GM11168 (cell line): ENCODE data around the gene RELA.

Source experiments
- in situ Hi-C: fragments of 300-500 bp; cut with MboI; formaldehyde crosslinking; loops from one replicate; pipeline ENCODE4 v1.12.0; 2022; ENCODE audit warnings: low sequenced_read_pairs; ENCODE audit not compliant: unreplicated experiment

The RELA gene

DNA sequence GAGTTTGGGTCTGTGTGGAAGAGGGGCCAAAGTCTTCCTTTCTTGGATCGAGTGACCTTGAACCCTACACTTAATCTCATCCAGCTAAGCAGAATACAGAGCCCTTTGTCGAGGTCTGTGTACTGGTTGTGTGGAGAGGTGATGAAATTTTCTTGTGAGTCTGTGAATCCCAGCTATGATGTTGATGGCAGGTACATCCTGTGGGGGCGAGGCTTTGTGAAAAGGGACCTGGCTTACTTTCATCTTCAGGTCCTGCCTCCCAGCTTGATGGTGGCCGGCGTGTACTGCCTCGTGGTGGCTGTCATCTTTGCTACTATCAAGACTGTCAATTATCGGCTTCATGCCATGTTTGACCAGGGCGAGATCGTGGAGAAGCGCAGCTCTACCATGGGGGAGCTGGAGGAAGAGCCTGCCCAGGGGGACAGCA is 46.1 kb downstream of the RELA start:
- in situ Hi-C loops: no loop called here

DNA sequence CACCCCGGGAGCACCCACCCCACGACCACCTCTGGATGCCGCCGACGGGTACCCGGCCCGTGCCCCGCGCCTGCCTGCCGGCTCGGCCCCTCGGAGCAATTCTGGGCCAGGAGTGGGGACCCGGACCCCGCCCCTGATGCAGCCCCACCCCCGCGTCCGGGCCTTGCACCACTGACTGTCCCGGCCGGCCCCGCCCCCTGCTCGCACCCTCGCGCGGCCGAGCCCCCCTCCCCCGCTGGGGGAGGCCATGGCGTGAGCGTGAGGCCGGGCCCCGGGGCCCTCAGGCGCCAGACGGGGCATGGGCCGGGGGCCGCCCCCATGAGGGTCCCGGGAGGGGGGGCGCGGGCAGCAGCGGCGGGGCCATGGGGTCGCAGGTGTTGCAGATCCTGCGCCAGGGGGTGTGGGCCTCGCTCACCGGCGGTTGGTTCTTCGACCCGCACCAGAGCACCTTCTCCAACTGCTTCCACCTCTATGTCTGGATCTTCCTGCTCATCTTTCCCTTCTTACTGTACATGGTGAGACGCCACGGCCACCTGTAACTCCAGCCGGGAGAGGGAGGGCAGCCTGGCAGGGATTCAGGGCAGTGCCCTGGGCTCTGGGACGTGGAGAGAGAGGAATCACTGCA is 46.7 kb downstream of the RELA start:
- in situ Hi-C loops: no loop called here

DNA sequence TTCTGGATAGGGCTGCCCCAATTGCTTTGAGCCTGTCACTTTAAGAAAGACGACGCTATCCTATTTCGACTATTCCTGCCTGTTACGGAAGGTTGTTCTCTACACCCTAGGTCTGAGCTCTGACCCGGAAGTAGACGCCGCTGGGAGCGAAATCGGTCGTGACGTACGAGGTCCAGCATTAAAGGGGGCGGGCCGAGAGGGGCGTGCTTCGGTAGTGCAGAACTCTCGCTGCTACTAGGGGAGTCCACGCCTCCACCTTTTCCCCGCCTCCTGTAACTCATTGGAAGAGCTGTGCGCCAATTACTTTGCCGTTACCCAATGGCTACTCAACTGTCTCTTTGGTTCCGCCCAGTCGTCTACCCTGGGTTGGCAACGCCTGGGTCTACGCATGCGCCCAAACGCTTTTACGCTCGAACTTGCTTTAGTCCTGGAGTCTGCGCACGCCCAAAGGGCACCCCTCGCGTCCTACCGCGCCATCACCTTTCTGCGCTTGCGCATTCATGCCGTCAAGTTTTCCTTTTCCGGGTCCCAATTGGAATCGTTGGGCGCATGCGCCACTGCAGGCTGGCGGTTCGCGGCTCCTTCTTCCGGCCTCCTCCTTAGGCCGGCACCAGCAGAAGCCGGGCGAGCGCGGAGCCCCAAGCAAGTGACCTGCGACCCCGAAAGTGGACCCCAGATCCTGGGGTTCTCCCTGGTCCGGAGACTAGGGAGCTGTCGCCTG is 47.3 kb downstream of the RELA start, which contains the start of gene PCNX3:
Gene PCNX3, plus strand, starts transcription at position 548 of the 721 bp plus-strand sequence. CDS start 536 bp downstream, outside the sequence.
- in situ Hi-C loops: no loop called here

DNA sequence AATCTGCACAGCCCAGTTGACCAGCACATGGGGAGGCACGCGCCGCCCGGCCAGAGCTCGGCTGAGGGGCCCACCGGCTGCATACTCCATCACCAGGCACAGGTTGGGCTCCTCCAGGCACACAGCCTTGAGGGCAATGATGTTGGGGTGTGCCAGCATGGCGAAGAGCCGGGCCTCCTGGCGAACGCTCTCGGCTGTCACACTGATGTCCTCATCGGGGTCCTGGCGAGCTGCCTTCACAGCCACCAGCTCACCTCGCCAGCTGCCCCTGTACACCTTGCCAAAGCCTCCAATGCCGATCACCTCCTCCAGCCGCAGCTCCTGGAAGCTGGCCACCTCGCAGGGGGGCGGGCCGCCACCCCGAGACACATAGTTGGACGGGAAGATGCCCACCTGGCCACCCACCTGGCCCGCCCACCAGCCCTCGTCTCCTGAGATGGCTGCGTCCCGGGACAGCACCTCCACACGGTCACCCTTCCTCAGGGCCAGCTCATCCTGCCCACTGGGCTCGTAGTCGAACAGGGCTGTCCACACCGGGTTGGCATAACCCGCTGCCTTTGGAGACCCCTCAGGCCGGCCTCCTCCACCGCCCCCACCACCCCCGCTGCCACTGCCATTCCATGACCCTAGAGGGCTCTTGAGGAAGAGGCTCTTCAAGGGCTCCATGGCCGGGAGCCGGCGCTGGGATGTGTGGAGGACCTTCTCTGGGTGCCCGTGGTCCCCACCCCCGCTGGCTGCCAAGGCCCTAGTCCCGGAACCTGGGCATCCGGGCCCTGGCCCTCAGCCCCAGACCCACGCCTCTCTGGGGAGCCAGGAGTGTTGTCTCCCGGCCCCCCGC is 49.4 kb downstream of the RELA start:
- in situ Hi-C loops: no loop called here

DNA sequence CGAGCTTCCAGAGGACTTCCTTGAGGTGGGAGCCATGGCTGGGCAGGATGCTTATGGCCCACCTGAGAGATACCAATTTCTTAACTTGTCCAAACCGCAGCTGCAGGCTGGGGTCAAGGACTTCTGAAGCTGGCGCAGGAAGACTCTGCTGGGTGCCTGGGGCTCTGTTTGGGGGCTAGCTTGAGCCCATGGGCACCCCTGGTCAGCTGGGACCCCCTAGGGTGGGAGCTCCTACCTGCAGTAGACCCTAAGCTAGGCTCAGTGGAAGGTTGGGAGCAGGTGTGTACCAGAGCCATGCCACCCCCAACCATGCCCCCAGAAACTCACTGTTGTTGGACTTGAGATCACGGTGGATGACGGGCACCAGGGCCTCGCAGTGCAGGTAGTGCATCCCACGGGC is 50.0 kb downstream of the RELA start:
- in situ Hi-C loops: no loop called here

DNA sequence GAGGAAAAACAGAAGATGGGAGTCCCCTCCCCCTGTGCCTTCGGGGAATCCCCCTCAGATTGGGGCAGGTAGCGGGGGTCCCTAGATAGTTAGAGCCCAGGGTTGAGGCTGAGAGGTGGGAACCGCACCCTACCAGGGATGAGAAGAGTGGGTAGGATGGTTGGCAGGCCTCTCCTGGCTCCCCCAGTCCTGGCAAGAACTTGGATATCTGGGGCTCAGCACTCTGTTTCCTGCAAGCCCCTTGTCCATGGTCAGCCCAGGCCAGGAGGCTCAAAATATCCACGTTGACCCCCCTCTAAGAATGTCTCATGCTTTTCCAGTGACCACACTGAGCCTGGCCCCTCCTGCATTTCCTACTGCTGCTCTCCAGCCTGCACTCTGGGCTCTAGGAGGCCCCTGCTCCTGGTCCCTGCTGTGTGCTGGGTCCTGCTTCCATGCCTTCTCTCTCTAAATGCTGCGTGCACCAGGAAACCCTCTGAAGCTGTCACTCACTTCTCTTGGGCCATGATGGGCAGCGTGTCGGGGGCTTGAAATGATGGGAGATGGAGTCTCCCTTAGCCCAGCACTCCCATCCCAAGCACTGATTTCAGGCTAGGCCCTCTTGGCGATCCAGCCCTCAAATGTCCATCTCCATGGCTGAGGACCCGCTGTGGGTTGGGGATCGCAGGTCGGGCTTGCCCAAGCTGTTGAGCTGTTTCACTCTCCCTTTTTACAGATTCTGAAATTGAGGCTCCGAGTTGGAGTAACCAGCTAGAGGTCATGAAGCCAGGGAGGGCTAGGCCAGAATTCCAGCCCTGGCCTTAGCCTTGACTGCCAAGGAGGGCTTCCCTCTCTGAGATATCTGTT is 50.7 kb downstream of the RELA start:
- in situ Hi-C loops: no loop called here

DNA sequence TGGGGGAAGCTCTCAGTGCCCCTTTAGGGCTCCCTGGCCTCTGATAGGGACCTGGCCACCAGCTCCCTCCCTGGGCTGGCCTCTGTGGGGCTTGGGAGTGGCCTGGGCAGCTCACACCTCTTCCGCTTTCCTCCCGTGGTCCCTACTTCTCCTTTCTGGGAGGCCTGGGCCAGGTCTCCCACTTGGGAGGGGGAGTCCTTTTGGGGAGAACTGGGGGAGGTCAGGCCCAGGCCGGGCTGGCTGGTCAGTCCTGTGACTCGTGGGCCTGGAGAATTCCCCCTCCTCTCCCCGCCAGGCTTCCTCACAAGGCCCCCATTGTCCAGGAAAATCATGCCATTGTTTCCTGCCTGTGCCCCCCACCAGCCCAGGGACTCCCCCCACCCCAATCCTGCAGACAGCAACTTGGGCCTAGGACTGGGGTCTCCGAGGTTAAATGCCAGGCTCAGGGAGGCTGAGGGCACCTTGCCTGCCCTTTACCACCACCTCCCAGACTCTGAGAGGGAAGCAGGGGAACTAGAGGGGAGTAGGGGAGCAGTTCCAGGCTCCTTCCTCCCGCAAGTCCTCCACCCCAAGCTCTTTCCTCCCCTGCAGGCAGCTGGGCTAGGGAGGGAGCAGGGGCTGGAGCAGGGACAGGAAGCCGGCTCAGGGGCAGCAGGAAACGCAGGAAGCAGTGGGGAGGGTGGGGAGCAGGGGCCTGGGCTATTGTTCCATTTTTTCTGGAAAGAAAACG is 51.5 kb downstream of the RELA start:
- in situ Hi-C loops: no loop called here

DNA sequence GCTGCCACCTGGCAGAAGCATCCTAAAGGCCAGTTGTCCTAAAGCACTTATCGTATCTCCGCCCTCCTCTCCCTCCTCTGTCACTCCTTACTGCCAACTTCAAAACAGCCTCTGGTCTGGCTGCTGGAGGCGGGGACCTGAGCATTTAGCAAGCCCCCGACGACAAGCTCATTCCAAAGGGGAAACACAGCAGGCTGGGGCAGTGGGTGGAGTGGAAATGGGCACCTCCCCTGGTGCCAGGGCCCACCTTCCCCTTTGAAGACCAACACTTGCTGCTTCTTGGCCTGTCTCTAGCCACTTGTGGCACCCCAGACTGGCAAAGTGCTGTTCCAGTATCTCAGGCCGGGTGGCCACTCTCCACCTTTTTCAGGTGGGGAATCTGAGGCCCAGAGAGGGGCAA is 52.3 kb downstream of the RELA start:
- in situ Hi-C loops: no loop called here

DNA sequence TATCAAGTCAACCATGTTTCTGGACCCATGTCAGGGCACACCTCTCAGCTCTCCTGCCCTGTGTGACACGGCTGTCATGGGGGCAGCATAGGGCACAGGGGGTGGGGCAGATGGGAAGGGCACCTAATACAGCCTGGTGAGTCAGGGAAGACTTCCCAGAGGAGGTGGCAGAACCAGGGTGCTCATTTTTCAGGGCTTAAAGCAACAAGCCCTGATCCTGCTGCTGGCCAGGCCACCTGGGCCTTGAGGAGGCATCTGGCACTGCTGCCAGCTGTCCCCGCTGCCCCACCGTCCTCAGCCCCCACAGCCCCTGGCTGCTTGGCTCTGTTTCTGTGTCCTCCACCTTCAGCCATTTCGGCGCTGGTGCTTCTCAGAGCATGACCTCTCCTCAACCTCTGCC is 53.1 kb downstream of the RELA start:
- in situ Hi-C loops: no loop called here

DNA sequence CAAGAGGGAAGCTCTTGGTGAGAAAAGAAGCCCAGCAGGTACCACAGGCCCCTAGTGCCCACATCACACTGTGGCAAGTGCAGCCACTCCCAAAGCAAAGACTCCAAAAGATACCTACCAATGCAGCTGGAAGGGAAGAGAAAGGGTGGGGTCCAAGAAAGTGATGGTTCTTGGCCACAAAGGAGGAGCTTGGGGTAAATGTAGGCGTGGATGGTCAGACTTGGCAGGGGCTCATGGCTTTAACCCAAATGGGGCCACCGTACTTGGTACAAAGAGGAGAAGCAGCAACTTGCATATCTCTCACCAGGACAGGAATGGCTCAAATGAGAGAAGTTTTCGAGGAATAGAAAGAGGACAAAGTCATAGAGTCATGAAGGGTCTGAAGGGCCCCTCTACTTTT is 53.5 kb downstream of the RELA start:
- in situ Hi-C loops: no loop called here

DNA sequence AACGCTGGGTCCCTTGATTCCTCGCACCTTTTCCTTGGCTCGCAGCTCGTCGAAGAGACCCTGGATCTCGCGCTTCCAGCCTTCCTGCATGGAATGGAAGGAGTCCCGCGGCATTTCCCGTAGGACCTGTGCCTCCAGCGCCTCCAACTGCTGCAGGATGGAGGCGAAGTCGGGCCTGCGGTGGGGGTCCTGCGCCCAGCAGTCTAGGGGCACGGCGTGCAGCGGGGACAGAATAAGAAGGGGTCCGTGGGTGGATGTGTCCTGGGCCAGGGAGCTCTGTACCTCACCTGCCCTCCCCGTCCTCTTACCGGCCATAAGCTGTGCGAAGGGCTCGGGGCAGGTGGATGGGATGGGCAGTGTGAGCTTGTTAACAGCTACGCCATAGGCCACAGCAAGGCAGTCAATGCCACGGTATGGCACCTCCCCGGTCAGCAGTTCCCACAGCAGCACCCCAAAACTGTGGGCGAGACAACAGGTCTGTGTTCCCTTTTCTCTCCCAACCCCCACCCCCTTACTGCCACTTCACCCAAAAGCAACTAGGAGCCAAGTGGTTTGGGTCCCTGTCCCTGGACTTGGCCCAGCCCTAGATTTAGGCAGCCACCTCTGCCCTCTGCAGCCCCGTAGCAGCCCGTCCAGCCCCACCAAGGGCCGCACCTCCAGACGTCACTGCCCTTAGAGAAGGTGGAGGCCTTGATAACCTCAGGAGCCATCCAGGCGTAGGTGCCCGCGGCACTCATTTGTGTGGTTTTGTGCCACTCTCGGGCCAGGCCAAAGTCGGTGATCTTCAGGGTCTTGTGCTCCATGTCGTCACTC is 54.9 kb downstream of the RELA start:
- in situ Hi-C loops: no loop called here

DNA sequence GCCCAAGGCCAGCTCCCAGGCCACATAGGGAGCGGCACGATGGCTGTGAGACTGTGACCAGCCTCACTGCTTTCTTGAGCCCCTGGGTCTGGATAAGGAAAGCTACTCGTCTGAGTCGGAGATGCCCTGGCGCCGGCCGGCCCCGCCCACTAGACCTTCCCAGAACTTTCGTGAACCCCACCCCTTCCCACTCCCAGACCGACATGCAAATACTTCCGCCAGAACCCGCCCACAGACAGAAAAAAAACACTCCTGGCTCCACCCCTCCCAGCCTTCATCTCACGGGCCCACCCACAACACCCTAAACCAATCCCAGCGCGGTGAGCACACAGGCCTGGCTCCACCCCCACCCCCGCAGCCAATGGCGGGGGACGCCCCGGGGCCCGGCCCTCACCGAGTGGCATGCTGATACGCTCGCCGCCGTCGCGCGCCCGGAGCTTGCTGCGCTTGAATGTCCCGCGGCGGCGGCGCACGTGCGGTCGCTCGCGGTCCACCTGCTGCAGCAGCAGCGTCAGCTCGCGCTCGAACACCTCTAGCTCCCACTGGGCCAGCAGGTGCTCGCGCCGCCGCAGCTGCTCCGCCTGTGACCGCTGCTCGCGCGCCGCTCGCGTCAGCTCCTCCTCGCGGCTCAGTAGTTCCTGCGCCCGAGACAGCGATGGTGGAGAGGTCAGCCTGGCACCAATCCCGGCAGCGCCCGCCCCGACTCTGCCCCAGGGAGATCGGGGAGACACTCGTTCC is 55.7 kb downstream of the RELA start:
- in situ Hi-C loops: no loop called here

DNA sequence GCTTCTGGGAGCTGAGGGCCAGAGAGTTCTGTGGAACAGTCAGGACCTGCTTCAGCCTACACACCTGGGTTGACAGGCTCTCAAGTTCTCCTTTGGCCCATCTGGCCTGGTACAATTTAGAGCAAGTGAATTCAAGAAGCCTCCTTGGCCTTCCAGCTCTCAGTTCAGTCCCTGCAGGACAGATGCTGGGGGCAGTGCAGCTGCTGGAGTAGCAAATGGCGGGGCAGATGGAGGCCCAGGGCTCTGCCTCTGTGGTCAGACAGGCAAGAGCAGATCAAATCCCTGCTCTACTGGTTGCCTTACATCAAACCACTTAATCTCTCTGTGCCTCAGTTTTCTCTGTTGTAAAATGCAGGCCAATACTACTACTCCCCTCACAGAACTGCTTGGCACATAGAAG is 58.5 kb downstream of the RELA start:
- in situ Hi-C loops: no loop called here
